Measurements from ENCODE around the gene NDUFV2.

GRCh38 chr18:9139400-9140039, 37.0 kb downstream of the NDUFV2 start:
- TF ChIP-seq, protein P1, sequence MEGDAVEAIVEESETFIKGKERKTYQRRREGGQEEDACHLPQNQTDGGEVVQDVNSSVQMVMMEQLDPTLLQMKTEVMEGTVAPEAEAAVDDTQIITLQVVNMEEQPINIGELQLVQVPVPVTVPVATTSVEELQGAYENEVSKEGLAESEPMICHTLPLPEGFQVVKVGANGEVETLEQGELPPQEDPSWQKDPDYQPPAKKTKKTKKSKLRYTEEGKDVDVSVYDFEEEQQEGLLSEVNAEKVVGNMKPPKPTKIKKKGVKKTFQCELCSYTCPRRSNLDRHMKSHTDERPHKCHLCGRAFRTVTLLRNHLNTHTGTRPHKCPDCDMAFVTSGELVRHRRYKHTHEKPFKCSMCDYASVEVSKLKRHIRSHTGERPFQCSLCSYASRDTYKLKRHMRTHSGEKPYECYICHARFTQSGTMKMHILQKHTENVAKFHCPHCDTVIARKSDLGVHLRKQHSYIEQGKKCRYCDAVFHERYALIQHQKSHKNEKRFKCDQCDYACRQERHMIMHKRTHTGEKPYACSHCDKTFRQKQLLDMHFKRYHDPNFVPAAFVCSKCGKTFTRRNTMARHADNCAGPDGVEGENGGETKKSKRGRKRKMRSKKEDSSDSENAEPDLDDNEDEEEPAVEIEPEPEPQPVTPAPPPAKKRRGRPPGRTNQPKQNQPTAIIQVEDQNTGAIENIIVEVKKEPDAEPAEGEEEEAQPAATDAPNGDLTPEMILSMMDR (IDR thresholded peaks at IDR 0.05): no peak
- TF ChIP-seq EP300 (IDR thresholded peaks at IDR 0.05): no peak

Measured in tibial nerve (tissue), 4 donors.